Measurements from ENCODE around the gene ASB2.

The ASB2 gene

DNA sequence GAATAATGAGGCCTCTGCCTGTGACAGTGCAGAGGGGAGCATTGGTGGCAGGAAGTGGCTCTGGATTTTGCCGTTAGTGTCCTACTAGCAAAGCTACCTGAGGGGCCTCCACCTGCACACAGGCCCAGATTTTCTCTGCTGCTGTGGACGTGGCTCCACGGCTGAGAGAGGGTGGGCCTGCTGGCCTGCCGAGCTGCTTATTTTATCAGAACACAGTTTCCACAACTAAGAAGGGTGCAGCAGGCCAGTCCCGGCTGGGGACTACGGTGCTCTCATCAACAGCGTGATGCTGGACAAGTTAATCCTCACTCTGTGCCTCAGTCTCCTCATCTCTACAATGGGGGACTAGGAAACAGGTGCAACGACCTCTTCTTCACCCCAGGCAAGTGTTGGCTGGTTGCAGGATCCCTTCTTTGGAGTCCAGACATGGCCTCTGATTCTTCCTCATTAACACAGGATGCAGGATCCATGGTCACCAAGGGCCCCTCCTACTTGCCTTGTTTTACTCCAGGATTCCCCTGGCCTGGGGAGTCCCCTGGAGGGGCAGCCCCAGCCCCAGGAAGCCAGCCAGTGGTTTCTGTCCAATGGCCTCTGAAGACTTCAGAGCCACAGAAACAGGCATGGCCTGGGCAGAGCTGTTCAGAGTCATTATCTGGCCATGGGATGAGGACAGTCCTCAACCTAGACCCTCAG lies 45.9 kb downstream of the ASB2 start:
- no peaks in the 10 kb centered on the region for H3K9me3 ChIP-seq
- TF ChIP-seq, protein P1, sequence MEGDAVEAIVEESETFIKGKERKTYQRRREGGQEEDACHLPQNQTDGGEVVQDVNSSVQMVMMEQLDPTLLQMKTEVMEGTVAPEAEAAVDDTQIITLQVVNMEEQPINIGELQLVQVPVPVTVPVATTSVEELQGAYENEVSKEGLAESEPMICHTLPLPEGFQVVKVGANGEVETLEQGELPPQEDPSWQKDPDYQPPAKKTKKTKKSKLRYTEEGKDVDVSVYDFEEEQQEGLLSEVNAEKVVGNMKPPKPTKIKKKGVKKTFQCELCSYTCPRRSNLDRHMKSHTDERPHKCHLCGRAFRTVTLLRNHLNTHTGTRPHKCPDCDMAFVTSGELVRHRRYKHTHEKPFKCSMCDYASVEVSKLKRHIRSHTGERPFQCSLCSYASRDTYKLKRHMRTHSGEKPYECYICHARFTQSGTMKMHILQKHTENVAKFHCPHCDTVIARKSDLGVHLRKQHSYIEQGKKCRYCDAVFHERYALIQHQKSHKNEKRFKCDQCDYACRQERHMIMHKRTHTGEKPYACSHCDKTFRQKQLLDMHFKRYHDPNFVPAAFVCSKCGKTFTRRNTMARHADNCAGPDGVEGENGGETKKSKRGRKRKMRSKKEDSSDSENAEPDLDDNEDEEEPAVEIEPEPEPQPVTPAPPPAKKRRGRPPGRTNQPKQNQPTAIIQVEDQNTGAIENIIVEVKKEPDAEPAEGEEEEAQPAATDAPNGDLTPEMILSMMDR (IDR thresholded peaks at IDR 0.05; ENCODE audit: low read depth, low read length) = no peak
- H3K4me1 ChIP-seq = no peaks in the 10 kb centered on the region

DNA sequence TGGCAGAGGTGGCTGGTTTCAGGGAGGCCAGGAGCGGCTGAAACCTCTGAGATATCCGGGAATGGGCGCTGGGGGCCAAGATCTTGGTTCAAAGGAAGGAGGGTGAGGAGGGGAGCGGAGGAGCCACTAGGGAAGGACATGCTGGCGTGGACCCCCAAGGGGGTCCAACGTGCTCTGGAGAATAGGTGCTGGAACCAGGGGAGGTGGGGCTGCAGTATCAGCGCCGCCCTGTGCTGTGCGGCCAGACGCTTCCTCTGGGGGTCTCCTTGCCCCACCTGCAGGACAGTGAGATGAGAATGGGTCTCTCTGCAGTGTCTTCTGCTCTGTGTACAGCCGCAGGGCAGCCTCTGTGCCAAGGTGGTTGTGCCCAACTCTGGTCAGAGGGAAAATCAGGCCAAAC lies 46.7 kb downstream of the ASB2 start:
- Histone ChIP-seq H3K27me3 (no peaks in the 10 kb centered on the region), H3K36me3 (no peaks in the 10 kb centered on the region), H3K4me1 (no peaks in the 10 kb centered on the region), H3K9me3 (no peaks in the 10 kb centered on the region), H3K4me3 (ENCODE audit: low read depth, low read length) (no peak overlapping the region)
- TF ChIP-seq, protein P1 (IDR thresholded peaks at IDR 0.05; ENCODE audit: low read depth, low read length) = no peak
- no peak for DNase-seq

More for the DNA sequence above, 45.9 kb downstream of the ASB2 start:
- H3K27me3 ChIP-seq = no peaks in the 10 kb centered on the region
- no peaks in the 10 kb centered on the region for H3K36me3 ChIP-seq
- DNase-seq = no peak
- no peak overlapping the region for H3K4me3 ChIP-seq (ENCODE audit: low read depth, low read length)

DNA sequence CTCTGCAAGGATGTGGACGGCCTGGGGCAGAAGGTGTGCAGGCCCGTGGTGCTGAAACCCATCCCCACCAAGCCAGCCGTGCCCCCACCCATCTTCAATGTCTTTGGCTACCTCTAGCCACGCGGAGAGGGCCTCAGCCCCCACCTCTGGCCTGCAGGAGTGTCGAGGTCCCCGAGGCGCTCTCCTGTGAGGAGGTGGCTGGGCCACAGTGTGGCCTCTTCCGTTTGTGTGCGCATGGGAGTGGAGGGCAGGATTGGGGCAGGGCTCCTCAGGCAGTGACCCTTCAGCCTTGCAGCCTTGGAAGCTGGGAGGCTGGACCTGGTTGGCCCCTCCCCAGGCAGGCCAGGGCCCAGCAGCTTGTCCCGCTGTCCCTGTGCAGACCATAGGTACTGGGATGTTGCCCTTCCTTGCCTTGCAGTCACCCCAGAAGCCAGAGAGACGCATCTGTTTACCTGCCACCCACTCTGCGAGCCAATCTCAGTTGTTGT lies 47.3 kb downstream of the ASB2 start:
- H3K36me3 ChIP-seq = no peaks in the 10 kb centered on the region
- TF ChIP-seq, protein P1 (IDR thresholded peaks at IDR 0.05; ENCODE audit: low read depth, low read length) = no peak
- H3K4me1 ChIP-seq = no peaks in the 10 kb centered on the region
- no peak overlapping the region for H3K4me3 ChIP-seq (ENCODE audit: low read depth, low read length)
- DNase-seq = no peak
- H3K27me3 ChIP-seq = no peaks in the 10 kb centered on the region
- no peaks in the 10 kb centered on the region for H3K9me3 ChIP-seq

DNA sequence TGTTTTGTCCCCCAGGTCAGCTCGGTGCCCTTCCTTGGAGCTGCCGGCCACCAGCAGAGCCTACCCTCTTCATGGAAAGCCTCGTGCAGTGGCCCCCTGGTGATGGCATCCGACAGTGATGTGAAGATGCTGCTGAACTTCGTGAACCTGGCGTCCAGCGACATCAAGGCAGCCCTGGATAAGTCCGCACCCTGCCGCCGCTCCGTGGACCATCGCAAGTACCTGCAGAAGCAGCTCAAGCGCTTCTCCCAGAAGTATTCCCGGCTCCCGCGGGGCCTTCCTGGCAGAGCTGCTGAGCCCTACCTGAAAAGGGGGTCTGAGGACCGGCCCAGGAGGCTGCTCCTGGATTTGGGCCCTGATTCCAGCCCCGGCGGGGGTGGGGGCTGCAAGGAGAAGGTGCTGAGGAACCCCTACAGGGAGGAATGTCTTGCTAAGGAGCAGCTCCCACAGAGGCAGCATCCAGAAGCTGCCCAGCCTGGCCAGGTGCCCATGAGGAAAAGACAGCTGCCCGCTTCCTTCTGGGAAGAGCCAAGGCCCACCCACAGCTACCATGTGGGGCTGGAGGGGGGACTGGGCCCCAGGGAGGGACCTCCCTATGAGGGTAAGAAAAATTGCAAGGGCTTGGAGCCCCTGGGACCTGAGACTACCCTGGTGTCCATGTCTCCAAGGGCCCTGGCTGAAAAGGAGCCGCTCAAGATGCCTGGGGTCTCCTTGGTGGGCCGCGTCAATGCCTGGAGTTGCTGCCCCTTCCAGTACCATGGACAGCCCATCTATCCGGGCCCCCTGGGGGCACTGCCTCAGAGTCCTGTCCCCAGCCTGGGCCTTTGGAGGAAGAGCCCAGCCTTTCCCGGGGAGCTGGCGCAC lies 48.0 kb downstream of the ASB2 start:
- DNase-seq = no peak
- no peaks in the 10 kb centered on the region for H3K27me3 ChIP-seq
- H3K9me3 ChIP-seq = no peaks in the 10 kb centered on the region
- H3K4me1 ChIP-seq = no peaks in the 10 kb centered on the region
- no peak overlapping the region for H3K4me3 ChIP-seq (ENCODE audit: low read depth, low read length)
- H3K36me3 ChIP-seq = no peaks in the 10 kb centered on the region
- TF ChIP-seq, protein P1 (IDR thresholded peaks at IDR 0.05; ENCODE audit: low read depth, low read length) = no peak

DNA sequence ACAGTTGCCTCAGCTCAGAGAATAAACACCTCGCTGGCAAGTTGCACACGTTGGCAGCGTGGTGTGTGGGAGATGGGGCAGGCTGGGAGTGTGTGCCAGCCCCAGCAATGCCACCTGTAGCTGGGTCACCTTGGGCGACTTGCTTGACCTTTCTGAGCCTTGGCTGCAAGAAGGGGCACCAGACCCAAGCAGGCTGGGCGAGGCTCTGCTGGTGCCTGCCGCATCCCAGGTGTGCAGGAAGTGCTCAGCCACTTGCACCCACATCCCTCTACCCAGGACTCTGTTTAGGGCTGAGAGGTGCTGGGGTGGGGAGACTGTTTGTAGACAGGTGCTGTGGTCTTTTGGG lies 48.6 kb downstream of the ASB2 start:
- Histone ChIP-seq H3K4me1 (no peaks in the 10 kb centered on the region), H3K27me3 (no peaks in the 10 kb centered on the region), H3K4me3 (ENCODE audit: low read depth, low read length) (no peak overlapping the region), H3K36me3 (no peaks in the 10 kb centered on the region), H3K9me3 (no peaks in the 10 kb centered on the region)
- TF ChIP-seq, protein P1 (IDR thresholded peaks at IDR 0.05; ENCODE audit: low read depth, low read length) = no peak
- DNase-seq = no peak
